NOMO-1 (cell line): Measurements from ENCODE around the gene GALNT15.

Experiments
- DNase-seq, 2 experiments: peaks; one replicate each; lab custom pipeline; 2025; ENCODE audit not compliant: unreplicated experiment in 2 of 2; lab: John Stamatoyannopoulos, UW

GALNT15 gene

GRCh38 chr3:16251316-16252085 lies 77.0 kb downstream of the GALNT15 start:
- no peak for DNase-seq

- DNase-seq = no peak
Observed at GRCh38 chr3:16252243-16252978, 77.9 kb downstream of the GALNT15 start.

GRCh38 chr3:16252988-16253387 lies 78.5 kb downstream of the GALNT15 start:
- no peak for DNase-seq

GRCh38 chr3:16253601-16254000 lies 79.1 kb downstream of the GALNT15 start:
- DNase-seq = peak; percentile 78 to 94

GRCh38 chr3:16254916-16255315 lies 80.4 kb downstream of the GALNT15 start:
- no peak for DNase-seq

- no peak for DNase-seq
Observed at GRCh38 chr3:16255326-16255725, 80.8 kb downstream of the GALNT15 start.

GRCh38 chr3:16255726-16256125 lies 81.2 kb downstream of the GALNT15 start:
- no peak for DNase-seq

- DNase-seq = no peak
Observed at GRCh38 chr3:16257309-16257708, 82.8 kb downstream of the GALNT15 start.

- DNase-seq = no peak
Observed at GRCh38 chr3:16258177-16258576, 83.7 kb downstream of the GALNT15 start.

GRCh38 chr3:16258866-16259265 lies 84.4 kb downstream of the GALNT15 start:
- DNase-seq = no peak

GRCh38 chr3:16260046-16260445 lies 85.6 kb downstream of the GALNT15 start:
- no peak for DNase-seq

- no peak for DNase-seq
Observed at GRCh38 chr3:16262174-16262573, 87.7 kb downstream of the GALNT15 start.

- DNase-seq = no peak
Observed at GRCh38 chr3:16264174-16264707, 89.8 kb downstream of the GALNT15 start.

GRCh38 chr3:16264708-16265454 lies 90.4 kb downstream of the GALNT15 start, which contains the start of the genes DPH3 and OXNAD1:
DPH3 (minus strand) TSS chr3:16264943; CDS start chr3:16264876, 67 bp downstream.
OXNAD1 (plus strand) TSS chr3:16265212; CDS start chr3:16270953, 5,741 bp downstream.
- DNase-seq = peak; percentile 98 to 99

GRCh38 chr3:16265455-16265786 lies 90.9 kb downstream of the GALNT15 start:
- DNase-seq = no peak

- no peak for DNase-seq
Observed at GRCh38 chr3:16266714-16267113, 92.2 kb downstream of the GALNT15 start.

- no peak for DNase-seq
Observed at GRCh38 chr3:16270855-16271254, 96.4 kb downstream of the GALNT15 start.

GRCh38 chr3:16272588-16272987 lies 98.1 kb downstream of the GALNT15 start:
- DNase-seq = no peak

GRCh38 chr3:16273867-16274266 lies 99.4 kb downstream of the GALNT15 start:
- DNase-seq = no peak

GRCh38 chr3:16277471-16277870 lies 103.0 kb downstream of the GALNT15 start:
- no peak for DNase-seq
